Measurements from ENCODE around the gene SELP.

DNA sequence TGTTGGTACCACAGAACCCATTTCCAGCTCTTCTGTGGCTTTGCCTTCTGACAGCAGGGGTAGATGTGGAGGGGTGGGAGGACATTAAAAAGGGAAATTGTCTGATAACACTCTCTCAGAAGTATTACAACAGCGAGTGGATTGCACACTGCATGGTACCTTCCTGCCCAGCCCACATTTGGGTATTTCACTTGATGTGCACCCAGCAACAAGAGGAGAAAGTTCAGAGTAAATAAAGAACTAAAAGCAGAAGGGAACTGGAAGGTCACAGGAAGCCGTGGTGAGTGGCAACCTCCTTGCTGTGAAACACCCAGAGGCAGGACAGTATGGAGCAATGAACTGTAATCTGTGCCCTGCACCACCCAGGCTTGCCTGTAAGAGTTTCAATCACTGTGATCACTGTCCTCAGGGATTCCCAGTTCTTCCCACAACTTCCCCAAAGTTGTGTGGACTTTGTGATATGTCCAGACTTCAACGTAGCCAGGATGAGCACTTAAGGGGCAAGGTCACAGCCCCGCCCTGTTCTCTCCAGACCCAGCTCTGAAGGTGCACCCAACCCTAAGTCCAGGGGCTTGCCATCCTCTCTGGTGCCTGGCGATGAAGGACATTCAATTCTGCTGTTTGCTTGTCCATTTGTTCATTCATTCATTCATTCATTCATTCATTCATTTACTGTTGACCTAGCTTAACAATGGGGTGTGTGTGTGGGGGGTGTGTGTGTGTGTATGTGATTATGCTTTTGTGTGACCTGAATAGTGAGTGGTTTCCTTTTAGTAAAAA, 25.0 kb downstream of the SELP start:
- TF ChIP-seq, protein P1, sequence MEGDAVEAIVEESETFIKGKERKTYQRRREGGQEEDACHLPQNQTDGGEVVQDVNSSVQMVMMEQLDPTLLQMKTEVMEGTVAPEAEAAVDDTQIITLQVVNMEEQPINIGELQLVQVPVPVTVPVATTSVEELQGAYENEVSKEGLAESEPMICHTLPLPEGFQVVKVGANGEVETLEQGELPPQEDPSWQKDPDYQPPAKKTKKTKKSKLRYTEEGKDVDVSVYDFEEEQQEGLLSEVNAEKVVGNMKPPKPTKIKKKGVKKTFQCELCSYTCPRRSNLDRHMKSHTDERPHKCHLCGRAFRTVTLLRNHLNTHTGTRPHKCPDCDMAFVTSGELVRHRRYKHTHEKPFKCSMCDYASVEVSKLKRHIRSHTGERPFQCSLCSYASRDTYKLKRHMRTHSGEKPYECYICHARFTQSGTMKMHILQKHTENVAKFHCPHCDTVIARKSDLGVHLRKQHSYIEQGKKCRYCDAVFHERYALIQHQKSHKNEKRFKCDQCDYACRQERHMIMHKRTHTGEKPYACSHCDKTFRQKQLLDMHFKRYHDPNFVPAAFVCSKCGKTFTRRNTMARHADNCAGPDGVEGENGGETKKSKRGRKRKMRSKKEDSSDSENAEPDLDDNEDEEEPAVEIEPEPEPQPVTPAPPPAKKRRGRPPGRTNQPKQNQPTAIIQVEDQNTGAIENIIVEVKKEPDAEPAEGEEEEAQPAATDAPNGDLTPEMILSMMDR (IDR thresholded peaks at IDR 0.05; ENCODE audit: insufficient read depth, low read length, poor library complexity, severe bottlenecking) = no peak
- TF ChIP-seq EZH2phosphoT487 (conservative IDR thresholded peaks at IDR 0.05; ENCODE audit: low read length) = no peak

All from SU-DHL-6 (cell line).